HG03175 (cell line): Measurements from ENCODE around the gene ARHGAP42.

Experiments used
- ATAC-seq: cut with Tn5 transposase; IDR thresholded peaks from one replicate; pipeline ENCODE4 v1.9.1; 2021; ENCODE audit warnings: mild to moderate bottlenecking, moderate library complexity; ENCODE audit not compliant: unreplicated experiment

Gene ARHGAP42

GRCh38 chr11:100791103-100791502, 104.0 kb downstream of the ARHGAP42 start:
- no peak for ATAC-seq

- no peak for ATAC-seq
Measured at GRCh38 chr11:100791860-100792259, 104.8 kb downstream of the ARHGAP42 start.

GRCh38 chr11:100793525-100793924, 106.4 kb downstream of the ARHGAP42 start:
- no peak for ATAC-seq

GRCh38 chr11:100794446-100794845, 107.4 kb downstream of the ARHGAP42 start:
- no peak for ATAC-seq

- ATAC-seq: no peak
Measured at GRCh38 chr11:100799445-100799844, 112.4 kb downstream of the ARHGAP42 start.

GRCh38 chr11:100800202-100800601, 113.1 kb downstream of the ARHGAP42 start:
- ATAC-seq: no peak

- ATAC-seq: no peak
Measured at GRCh38 chr11:100801225-100801999, 114.3 kb downstream of the ARHGAP42 start.

GRCh38 chr11:100805506-100806199, 118.6 kb downstream of the ARHGAP42 start:
- no peak for ATAC-seq

GRCh38 chr11:100806296-100806695, 119.2 kb downstream of the ARHGAP42 start:
- ATAC-seq: no peak

- ATAC-seq: no peak
Measured at GRCh38 chr11:100808904-100809491, 121.9 kb downstream of the ARHGAP42 start.

GRCh38 chr11:100810146-100810545, 123.1 kb downstream of the ARHGAP42 start:
- ATAC-seq: no peak

- ATAC-seq: no peak
Measured at GRCh38 chr11:100810666-100811065, 123.6 kb downstream of the ARHGAP42 start.

- ATAC-seq: no peak
Measured at GRCh38 chr11:100812517-100812916, 125.4 kb downstream of the ARHGAP42 start.

GRCh38 chr11:100815787-100816330, 128.8 kb downstream of the ARHGAP42 start:
- no peak for ATAC-seq

GRCh38 chr11:100816823-100817222, 129.7 kb downstream of the ARHGAP42 start:
- ATAC-seq: no peak

GRCh38 chr11:100817620-100818019, 130.5 kb downstream of the ARHGAP42 start:
- ATAC-seq: no peak

- no peak for ATAC-seq
Measured at GRCh38 chr11:100820621-100821020, 133.5 kb downstream of the ARHGAP42 start.

GRCh38 chr11:100821198-100821597, 134.1 kb downstream of the ARHGAP42 start:
- no peak for ATAC-seq

- no peak for ATAC-seq
Measured at GRCh38 chr11:100823360-100823759, 136.3 kb downstream of the ARHGAP42 start.

GRCh38 chr11:100824041-100824809, 137.1 kb downstream of the ARHGAP42 start:
- ATAC-seq: no peak

- no peak for ATAC-seq
Measured at GRCh38 chr11:100825626-100826025, 138.5 kb downstream of the ARHGAP42 start.
